CD14-positive monocyte (primary cell): ENCODE measurements around the gene TNFAIP8. TPM values are rescaled to one million over a fixed set of nuclear protein-coding genes. Genes with fewer than 3 reads are reported as not detected.

Source experiments
- DNase-seq, 3 donors: peaks; one replicate each; pipeline ENCODE4 v3.0.0-alpha.2; 2011 to 2022
- H2AFZ ChIP-seq: 2 replicates; pipeline ENCODE4 v1.6.0; 2012; ENCODE audit warnings: mild to moderate bottlenecking, low read depth, low read length, inconsistent platforms; ENCODE audit not compliant: insufficient read depth, poor library complexity, severe bottlenecking
- H3K27ac ChIP-seq, 2 donors: 1 replicate in 1 of 2; 2 replicates in 1 of 2; pipeline ENCODE4 v1.5.1; 2012 to 2013; ENCODE audit warnings: low read length in 2 of 2, control low read depth in 1 of 2, inconsistent platforms in 1 of 2, low read depth in 1 of 2, mild to moderate bottlenecking in 1 of 2
- H3K27me3 ChIP-seq, 2 donors: one replicate each; pipeline versions ENCODE4 v1.6.0 to v1.6.1; 2011 to 2013; ENCODE audit warnings: low read length in 2 of 2; ENCODE audit not compliant: control insufficient read depth in 2 of 2, insufficient read depth in 2 of 2
- H3K36me3 ChIP-seq, 2 donors: replicated peaks in 1 of 2; 1 replicate in 1 of 2; 2 replicates in 1 of 2; pipeline versions ENCODE4 v1.5.1 to v1.6.1; 2012 to 2013; ENCODE audit warnings: low read length in 2 of 2, control low read depth in 1 of 2, inconsistent platforms in 1 of 2, mild to moderate bottlenecking in 1 of 2; ENCODE audit not compliant: insufficient read depth in 2 of 2, control insufficient read depth in 1 of 2
- H3K4me1 ChIP-seq, 2 donors: 1 replicate in 1 of 2; 2 replicates in 1 of 2; pipeline versions ENCODE4 v1.5.1 to v1.6.1; 2012 to 2013; ENCODE audit warnings: low read length in 2 of 2, control low read depth in 1 of 2, inconsistent platforms in 1 of 2, mild to moderate bottlenecking in 1 of 2, moderate library complexity in 1 of 2; ENCODE audit not compliant: insufficient read depth in 2 of 2, control insufficient read depth in 1 of 2
- H3K4me2 ChIP-seq: replicated peaks from 2 replicates; pipeline ENCODE3; 2012; ENCODE audit warnings: low read length, moderate library complexity, mild to moderate bottlenecking; ENCODE audit not compliant: poor library complexity, severe bottlenecking; ENCODE audit errors: extremely low read depth
- H3K4me3 ChIP-seq, 3 experiments: fragments of 200-600 bp in 1 of 3; sonication (generic) in 1 of 3; replicated peaks in 1 of 3; 1 replicate in 2 of 3; 2 replicates in 1 of 3; pipeline ENCODE4 v1.5.1; 2011 to 2013; ENCODE audit warnings: low read length in 3 of 3, mild to moderate bottlenecking in 3 of 3, control low read depth in 2 of 3, low read depth in 2 of 3, inconsistent platforms in 1 of 3, moderate library complexity in 1 of 3
- H3K79me2 ChIP-seq: 2 replicates; pipeline ENCODE4 v1.6.0; 2012; ENCODE audit warnings: mild to moderate bottlenecking, control low read depth, inconsistent platforms, low read length, moderate library complexity; ENCODE audit not compliant: insufficient read depth
- H3K9ac ChIP-seq: 2 replicates; pipeline ENCODE4 v1.6.0; 2017; ENCODE audit warnings: low read length, mild to moderate bottlenecking; ENCODE audit not compliant: insufficient read depth, poor library complexity, severe bottlenecking
- H3K9me3 ChIP-seq, 2 donors: replicated peaks in 1 of 2; 1 replicate in 1 of 2; 2 replicates in 1 of 2; pipeline versions ENCODE4 v1.5.1 to v1.6.1; 2012 to 2013; ENCODE audit warnings: low read length in 2 of 2, control low read depth in 1 of 2; ENCODE audit not compliant: control insufficient read depth in 1 of 2, insufficient read depth in 1 of 2
- H4K20me1 ChIP-seq: 2 replicates; pipeline ENCODE4 v1.6.0; 2012; ENCODE audit warnings: mild to moderate bottlenecking, low read length, control low read depth, moderate library complexity; ENCODE audit not compliant: insufficient read depth
- H3K27ac Mint-ChIP-seq, 7 donors: one replicate each; pipeline ENCODE4 v1.8.0; 2020; ENCODE audit warnings: mild to moderate bottlenecking in 7 of 7, mixed read lengths in 7 of 7, moderate library complexity in 6 of 7, inconsistent platforms in 2 of 7
- H3K27me3 Mint-ChIP-seq, 3 donors: one replicate each; pipeline ENCODE4 v1.8.0; 2021 to 2022; ENCODE audit warnings: low read depth in 3 of 3, mild to moderate bottlenecking in 3 of 3, mixed read lengths in 3 of 3, moderate library complexity in 3 of 3, inconsistent platforms in 1 of 3
- H3K36me3 Mint-ChIP-seq, 2 donors: one replicate each; pipeline ENCODE4 v1.8.0; 2020; ENCODE audit warnings: mixed read lengths in 2 of 2, inconsistent platforms in 1 of 2, mild to moderate bottlenecking in 1 of 2
- H3K4me1 Mint-ChIP-seq: one replicate; pipeline ENCODE4 v1.8.0; 2020; ENCODE audit warnings: mild to moderate bottlenecking, mixed read lengths
- H3K4me3 Mint-ChIP-seq, 2 donors: one replicate each; pipeline ENCODE4 v1.8.0; 2020; ENCODE audit warnings: mild to moderate bottlenecking in 2 of 2, mixed read lengths in 2 of 2, moderate library complexity in 1 of 2
- H3K9me3 Mint-ChIP-seq, 7 donors: one replicate each; pipeline ENCODE4 v1.8.0; 2020 to 2022; ENCODE audit warnings: mixed read lengths in 7 of 7, mild to moderate bottlenecking in 6 of 7, moderate library complexity in 6 of 7, inconsistent platforms in 2 of 7
- CTCF ChIP-seq: fragments of 200-600 bp; IDR thresholded peaks from one replicate; pipeline ENCODE4 v1.8.0; 2022; ENCODE audit warnings: antibody characterized with exemption, mild to moderate bottlenecking
- WGBS: methylation state at CpG from one replicate; pipeline ENCODE4 v1.1.5; 2013; ENCODE audit warnings: missing lambda C conversion rate; ENCODE audit not compliant: insufficient coverage; 5-methylcytosine and 5-hydroxymethylcytosine counted together
- intact Hi-C, 2 donors: fragments of 100-400 bp; cut with micrococcal nuclease; formaldehyde crosslinking; loops; one replicate each; pipeline versions ENCODE4 v1.15.0 to v1.15.1; 2023
- polyA plus RNA-seq, 3 donors: library from polyadenylated mRNA; depleted of rRNA in 1 of 3; unstranded in 2 of 3; stranded (reverse) in 1 of 3; fragments of 300-500 nt in 2 of 3; fragments of >200 nt in 1 of 3; fragmentation: Illumina TruSeq in 2 of 3; gene quantifications; 1 replicate in 2 of 3; 2 replicates in 1 of 3; pipeline ENCODE4 v1.2.3, GENCODE V29; 2012 to 2021

Gene TNFAIP8
- polyA plus RNA-seq, 3 donors: 20.6 to 55.5 (median 47.0) TPM

GRCh38 chr5:119385536-119386128 is 29.8 kb downstream of the TNFAIP8 start:
- H3K27ac ChIP-seq: peak overlapping the region in 1 of 2 donors; percentile 58
- H3K9me3 ChIP-seq: no peaks in the 10 kb centered on the region
- Mint-ChIP-seq H3K27ac (peak overlapping the region in 3 of 7 donors; percentile 35 to 65 (median 56)), H3K27me3 (no peaks in the 10 kb centered on the region), H3K4me1 (peaks cover 74% of the 10 kb centered on the region), H3K36me3 (peaks cover 12 to 14% of the 10 kb centered on the region in 2 donors), H3K9me3 (no peaks in the 10 kb centered on the region), H3K4me3 (no peak overlapping the region)
- no peak overlapping the region for H2AFZ ChIP-seq
- DNase-seq: no peak
- intact Hi-C loops: no loop called here
- no peak for TF ChIP-seq CTCF
- peaks cover 100% of the 10 kb centered on the region for H3K79me2 ChIP-seq
- H3K27me3 ChIP-seq: no peaks in the 10 kb centered on the region
- no peak overlapping the region for H3K4me3 ChIP-seq
- H4K20me1 ChIP-seq: peaks cover 100% of the 10 kb centered on the region
- peaks cover 23 to 45% of the 10 kb centered on the region in 2 donors for H3K4me1 ChIP-seq
- H3K36me3 ChIP-seq: peaks cover 0 to 5% of the 10 kb centered on the region in 2 donors
- no peak overlapping the region for H3K9ac ChIP-seq
- 100% methylated on average over 1 of the region's 3 CpGs for WGBS
- H3K4me2 ChIP-seq: no peak overlapping the region

- Histone ChIP-seq H3K4me2 (no peak overlapping the region), H3K27ac (peak overlapping the region in 1 of 2 donors; percentile 38), H3K27me3 (no peaks in the 10 kb centered on the region), H3K79me2 (peaks cover 100% of the 10 kb centered on the region), H3K4me3 (no peak overlapping the region), H3K9me3 (no peaks in the 10 kb centered on the region), H3K9ac (no peak overlapping the region), H3K36me3 (no peaks in the 10 kb centered on the region), H2AFZ (no peak overlapping the region), H3K4me1 (peaks cover 28 to 43% of the 10 kb centered on the region in 2 donors), H4K20me1 (peaks cover 100% of the 10 kb centered on the region)
- Mint-ChIP-seq H3K27ac (peak overlapping the region in 4 of 7 donors; percentile 20 to 88 (median 61)), H3K27me3 (no peaks in the 10 kb centered on the region), H3K4me3 (no peak overlapping the region), H3K9me3 (no peaks in the 10 kb centered on the region), H3K4me1 (peaks cover 77% of the 10 kb centered on the region), H3K36me3 (peaks cover 8 to 24% of the 10 kb centered on the region in 2 donors)
- intact Hi-C loops: no loop called here
- no peak for TF ChIP-seq CTCF
- no peak for DNase-seq
- WGBS: 67% methylated on average over 1 of the region's 6 CpGs
These were observed 31.0 kb downstream of the TNFAIP8 start for GRCh38 chr5:119386596-119387344.
